GM23248 (cell line): ENCODE measurements around the gene IQCC. TPM values are rescaled to one million over a fixed set of nuclear protein-coding genes. Genes with fewer than 3 reads are reported as not detected.

Experiments used
- DNase-seq: peaks from one replicate; pipeline ENCODE4 v3.0.0-alpha.2; 2015
- H2AFZ ChIP-seq: fragments of 200-600 bp; sonication (generic); 2 replicates; pipeline ENCODE4 v1.6.1; 2016; ENCODE audit warnings: antibody characterized with exemption
- H3F3A ChIP-seq: fragments of 200-600 bp; sonication (generic); 2 replicates; pipeline ENCODE4 v1.6.1; 2016; ENCODE audit warnings: mild to moderate bottlenecking, antibody characterized with exemption, mixed run types; ENCODE audit not compliant: insufficient read depth
- H3K27ac ChIP-seq: fragments of 200-600 bp; sonication (generic); 2 replicates; pipeline ENCODE4 v1.5.1; 2016; ENCODE audit warnings: mild to moderate bottlenecking
- H3K27me3 ChIP-seq: fragments of 200-600 bp; sonication (generic); replicated peaks from 2 replicates; pipeline ENCODE4 v1.6.1; 2016; ENCODE audit warnings: mild to moderate bottlenecking; ENCODE audit not compliant: insufficient read depth
- H3K36me3 ChIP-seq: fragments of 200-600 bp; sonication (generic); 2 replicates; pipeline ENCODE4 v1.6.1; 2016; ENCODE audit warnings: low read depth, mild to moderate bottlenecking
- H3K4me1 ChIP-seq: fragments of 200-600 bp; sonication (generic); 2 replicates; pipeline ENCODE4 v1.6.1; 2016; ENCODE audit warnings: mild to moderate bottlenecking; ENCODE audit not compliant: insufficient read depth
- H3K4me2 ChIP-seq: fragments of 200-600 bp; sonication (generic); one replicate; pipeline ENCODE4 v1.6.1; 2016; ENCODE audit warnings: mild to moderate bottlenecking; ENCODE audit not compliant: unreplicated experiment
- H3K4me3 ChIP-seq: fragments of 200-600 bp; sonication (generic); 2 replicates; pipeline ENCODE4 v1.5.1; 2016; ENCODE audit warnings: mild to moderate bottlenecking
- H3K79me2 ChIP-seq: fragments of 200-600 bp; sonication (generic); 2 replicates; pipeline ENCODE4 v1.6.1; 2016; ENCODE audit warnings: mild to moderate bottlenecking; ENCODE audit not compliant: insufficient read depth
- H3K9ac ChIP-seq: fragments of 200-600 bp; sonication (generic); 2 replicates; pipeline ENCODE4 v1.6.1; 2016; ENCODE audit warnings: mild to moderate bottlenecking
- H3K9me2 ChIP-seq: fragments of 200-600 bp; sonication (generic); 2 replicates; pipeline ENCODE4 v1.6.1; 2016; ENCODE audit warnings: mixed run types, mild to moderate bottlenecking, moderate library complexity; ENCODE audit not compliant: insufficient read depth
- H3K9me3 ChIP-seq: fragments of 200-600 bp; sonication (generic); one replicate; pipeline ENCODE4 v1.6.1; 2017; ENCODE audit warnings: low read depth
- H4K20me1 ChIP-seq: fragments of 200-600 bp; sonication (generic); 2 replicates; pipeline ENCODE4 v1.6.0; 2016; ENCODE audit not compliant: insufficient read depth
- EZH2 ChIP-seq: fragments of 200-600 bp; sonication (generic); IDR thresholded peaks from 2 replicates; pipeline ENCODE4 v1.6.1; 2018; ENCODE audit warnings: antibody characterized with exemption, mild to moderate bottlenecking; ENCODE audit not compliant: insufficient read depth, poor library complexity, severe bottlenecking
- EZH2phosphoT487 ChIP-seq: fragments of 200-600 bp; sonication (generic); IDR thresholded peaks from 2 replicates; pipeline ENCODE4 v1.6.1; 2018; ENCODE audit warnings: antibody characterized with exemption, moderate library complexity, mild to moderate bottlenecking, low read depth; ENCODE audit not compliant: insufficient read depth
- WGBS, 2 experiments: methylation state at CpG; one replicate each; pipeline ENCODE4 v1.1.6; 2015 to 2017; ENCODE audit warnings: low lambda C conversion rate in 2 of 2, low coverage in 1 of 2; ENCODE audit errors: missing lambda C conversion rate in 2 of 2; 5-methylcytosine and 5-hydroxymethylcytosine counted together
- in situ Hi-C: fragments of 300-500 bp; cut with MboI; formaldehyde crosslinking; loops from 2 replicates; pipeline ENCODE4 v1.15.0; 2020
- polyA plus RNA-seq: library from polyadenylated mRNA; unstranded; fragments of >200 nt; fragmentation: Nextera tagmentation; extraction: Ambion mirVana; gene quantifications from 2 replicates; pipeline ENCODE4 v1.2.1, GENCODE V29; 2016
- total RNA-seq: library from RNA; depleted of rRNA; stranded (reverse); fragments of >200 nt; shearing (Covaris generic); gene quantifications from 2 replicates; pipeline ENCODE4 v1.2.3, GENCODE V29; 2014; rRNA removed

The IQCC gene
- total and polyA plus RNA-seq, 2 experiments from 2014 or later: 0.97 to 2.2 TPM

GRCh38 chr1:32250893-32251716 lies 45.6 kb downstream of the IQCC start, which contains the start of gene LCK:
Gene LCK (plus strand): TSS chr1:32251265. CDS start chr1:32274330, 23,065 bp downstream.
- 0 out of 2 replicates have a peak, but pooled peaks cover 10% of the 10 kb centered on the region for H3F3A ChIP-seq
- no peak within 1 kb of the TSS for H2AFZ ChIP-seq
- no peaks in the 10 kb centered on the region for H3K9me3 ChIP-seq
- WGBS, 2 experiments: 80 to 87% methylated on average over 23 to 25 of the region's 25 CpGs
- H4K20me1 ChIP-seq: no peaks in the 10 kb centered on the region
- H3K9me2 ChIP-seq: no peaks in the 10 kb centered on the region
- no peaks in the 10 kb centered on the region for H3K27me3 ChIP-seq
- peaks cover 22% of the 10 kb centered on the region for H3K4me1 ChIP-seq
- H3K27ac ChIP-seq: no peak within 1 kb of the TSS
- DNase-seq: no peak
- no peaks in the 10 kb centered on the region for H3K79me2 ChIP-seq
- no peak within 1 kb of the TSS for H3K9ac ChIP-seq
- H3K4me3 ChIP-seq: no peak within 1 kb of the TSS
- no peaks in the 10 kb centered on the region for H3K36me3 ChIP-seq
- in situ Hi-C loops: no loop called here
- TF ChIP-seq EZH2: no peak
- TF ChIP-seq EZH2phosphoT487: no peak
- no peak within 1 kb of the TSS for H3K4me2 ChIP-seq

- Histone ChIP-seq H3K4me3 (no peak overlapping the region), H3K9me2 (no peaks in the 10 kb centered on the region), H2AFZ (no peak overlapping the region), H3K9ac (no peak overlapping the region), H3K4me2 (no peak overlapping the region), H3K4me1 (no peaks in the 10 kb centered on the region), H3K9me3 (no peaks in the 10 kb centered on the region), H3K27ac (no peak overlapping the region), H3K36me3 (no peaks in the 10 kb centered on the region), H4K20me1 (no peaks in the 10 kb centered on the region), H3F3A (no peaks in the 10 kb centered on the region), H3K27me3 (no peaks in the 10 kb centered on the region), H3K79me2 (no peaks in the 10 kb centered on the region)
- no peak for DNase-seq
- WGBS, 2 experiments: 67 to 69% methylated on average over 10 of the region's 10 CpGs
- TF ChIP-seq EZH2phosphoT487 (no peak), EZH2 (no peak)
- in situ Hi-C loops: no loop called here
Measured at GRCh38 chr1:32255072-32256071, 49.9 kb downstream of the IQCC start.

GRCh38 chr1:32256473-32257226 lies 51.2 kb downstream of the IQCC start:
- no peak for TF ChIP-seq EZH2
- TF ChIP-seq EZH2phosphoT487: no peak
- no peak for DNase-seq
- in situ Hi-C loops: no loop called here
- H3K9ac ChIP-seq: no peak overlapping the region
- no peaks in the 10 kb centered on the region for H3K9me2 ChIP-seq
- H2AFZ ChIP-seq: no peak overlapping the region
- no peaks in the 10 kb centered on the region for H4K20me1 ChIP-seq
- 66 to 67% methylated on average over 9 of the region's 9 CpGs for WGBS, 2 experiments
- no peak overlapping the region for H3K27ac ChIP-seq
- H3K9me3 ChIP-seq: no peaks in the 10 kb centered on the region
- H3F3A ChIP-seq: no peaks in the 10 kb centered on the region
- H3K36me3 ChIP-seq: no peaks in the 10 kb centered on the region
- H3K79me2 ChIP-seq: no peaks in the 10 kb centered on the region
- H3K4me3 ChIP-seq: no peak overlapping the region
- H3K4me1 ChIP-seq: no peaks in the 10 kb centered on the region
- no peak overlapping the region for H3K4me2 ChIP-seq
- H3K27me3 ChIP-seq: no peaks in the 10 kb centered on the region

- Histone ChIP-seq H3K4me2 (no peak overlapping the region), H3F3A (no peaks in the 10 kb centered on the region), H2AFZ (no peak overlapping the region), H3K27me3 (no peaks in the 10 kb centered on the region), H3K9me2 (no peaks in the 10 kb centered on the region), H3K9ac (no peak overlapping the region), H4K20me1 (no peaks in the 10 kb centered on the region), H3K4me3 (no peak overlapping the region), H3K27ac (no peak overlapping the region), H3K36me3 (no peaks in the 10 kb centered on the region), H3K4me1 (no peaks in the 10 kb centered on the region), H3K9me3 (no peaks in the 10 kb centered on the region), H3K79me2 (no peaks in the 10 kb centered on the region)
- 84 to 88% methylated on average over 6 of the region's 6 CpGs for WGBS, 2 experiments
- no peak for TF ChIP-seq EZH2
- TF ChIP-seq EZH2phosphoT487: no peak
- in situ Hi-C loops: no loop called here
- no peak for DNase-seq
Measured at GRCh38 chr1:32257227-32257508, 51.7 kb downstream of the IQCC start.

Other genes starting within 250 kb of the IQCC start
- gene KHDRBS1, start 191.8 kb upstream of the IQCC start, total RNA-seq: 41.7 and 50.6 TPM in 2 replicates
- 65.7 and 68.6 TPM in 2 replicates for gene KHDRBS1, start 191.8 kb upstream of the IQCC start, polyA plus RNA-seq
- 5.7 and 6.8 TPM in 2 replicates for gene TMEM39B, start 132.7 kb upstream of the IQCC start, total RNA-seq
- 21.4 and 24.1 TPM in 2 replicates for gene TMEM39B, start 132.7 kb upstream of the IQCC start, polyA plus RNA-seq
- 52.9 and 56.0 TPM in 2 replicates for gene KPNA6, start 97.6 kb upstream of the IQCC start, total RNA-seq
- gene KPNA6, start 97.6 kb upstream of the IQCC start, polyA plus RNA-seq: 38.3 and 39.9 TPM in 2 replicates
- 92.1 and 99.9 TPM in 2 replicates for gene TXLNA, start 26.0 kb upstream of the IQCC start, total RNA-seq
- gene TXLNA, start 26.0 kb upstream of the IQCC start, polyA plus RNA-seq: 77.5 and 77.6 TPM in 2 replicates
- gene CCDC28B, start 5.1 kb upstream of the IQCC start, total RNA-seq: 10.4 and 17.7 TPM in 2 replicates
- 19.7 TPM in 2 replicates for gene CCDC28B, start 5.1 kb upstream of the IQCC start, polyA plus RNA-seq
- gene DCDC2B, start 3.4 kb downstream of the IQCC start, total RNA-seq: not detected in 2 replicates
- 0.21 and 0.25 TPM in 2 replicates for gene DCDC2B, start 3.4 kb downstream of the IQCC start, polyA plus RNA-seq
- 12.5 and 23.5 TPM in 2 replicates for gene TMEM234, start 16.7 kb downstream of the IQCC start, total RNA-seq
- gene TMEM234, start 16.7 kb downstream of the IQCC start, polyA plus RNA-seq: 25.6 and 26.1 TPM in 2 replicates
- 266 and 286 TPM in 2 replicates for gene EIF3I, start 16.7 kb downstream of the IQCC start, total RNA-seq
- 259 and 265 TPM in 2 replicates for gene EIF3I, start 16.7 kb downstream of the IQCC start, polyA plus RNA-seq
- gene FAM167B, start 41.6 kb downstream of the IQCC start, total RNA-seq: 3.0 and 4.2 TPM in 2 replicates
- 5.0 and 5.1 TPM in 2 replicates for gene FAM167B, start 41.6 kb downstream of the IQCC start, polyA plus RNA-seq
- not detected in 2 replicates for gene LCK, start 45.6 kb downstream of the IQCC start, total RNA-seq
- gene LCK, start 45.6 kb downstream of the IQCC start, polyA plus RNA-seq: 0.24 TPM in 1 of 2 replicates, not detected in the other
- gene HDAC1, start 86.4 kb downstream of the IQCC start, total RNA-seq: 52.5 and 58.5 TPM in 2 replicates
- gene HDAC1, start 86.4 kb downstream of the IQCC start, polyA plus RNA-seq: 53.8 and 56.9 TPM in 2 replicates
- gene MARCKSL1, start 130.6 kb downstream of the IQCC start, total RNA-seq: 13.5 and 16.6 TPM in 2 replicates
- 22.1 and 22.2 TPM in 2 replicates for gene MARCKSL1, start 130.6 kb downstream of the IQCC start, polyA plus RNA-seq
- gene FAM229A, start 156.8 kb downstream of the IQCC start, total RNA-seq: 1.1 and 3.2 TPM in 2 replicates
- gene FAM229A, start 156.8 kb downstream of the IQCC start, polyA plus RNA-seq: 2.9 and 3.1 TPM in 2 replicates
- gene TSSK3, start 156.9 kb downstream of the IQCC start, total RNA-seq: 0.22 TPM in 1 of 2 replicates, not detected in the other
- 0.47 TPM in 1 of 2 replicates, not detected in the other for gene TSSK3, start 156.9 kb downstream of the IQCC start, polyA plus RNA-seq
- 83.8 and 94.9 TPM in 2 replicates for gene BSDC1, start 188.8 kb downstream of the IQCC start, total RNA-seq
- gene BSDC1, start 188.8 kb downstream of the IQCC start, polyA plus RNA-seq: 47.5 and 47.8 TPM in 2 replicates